Stimulated activated CD8-positive, alpha-beta memory T cell treated with anti-CD3 and anti-CD28 coated beads, Interleukin-12 subunit alpha, Interleukin-12 subunit beta, amount 100 ng/mL, for 24 hours (primary cell): ENCODE results near the gene LEPR.
A peak's percentile ranks its signal among the peaks of the same experiment; 100 is the strongest.

Experiments used
- DNase-seq: peaks from one replicate; pipeline ENCODE4 v3.0.0-alpha.2; 2020; ENCODE audit errors: extremely low read depth

Gene LEPR

DNA sequence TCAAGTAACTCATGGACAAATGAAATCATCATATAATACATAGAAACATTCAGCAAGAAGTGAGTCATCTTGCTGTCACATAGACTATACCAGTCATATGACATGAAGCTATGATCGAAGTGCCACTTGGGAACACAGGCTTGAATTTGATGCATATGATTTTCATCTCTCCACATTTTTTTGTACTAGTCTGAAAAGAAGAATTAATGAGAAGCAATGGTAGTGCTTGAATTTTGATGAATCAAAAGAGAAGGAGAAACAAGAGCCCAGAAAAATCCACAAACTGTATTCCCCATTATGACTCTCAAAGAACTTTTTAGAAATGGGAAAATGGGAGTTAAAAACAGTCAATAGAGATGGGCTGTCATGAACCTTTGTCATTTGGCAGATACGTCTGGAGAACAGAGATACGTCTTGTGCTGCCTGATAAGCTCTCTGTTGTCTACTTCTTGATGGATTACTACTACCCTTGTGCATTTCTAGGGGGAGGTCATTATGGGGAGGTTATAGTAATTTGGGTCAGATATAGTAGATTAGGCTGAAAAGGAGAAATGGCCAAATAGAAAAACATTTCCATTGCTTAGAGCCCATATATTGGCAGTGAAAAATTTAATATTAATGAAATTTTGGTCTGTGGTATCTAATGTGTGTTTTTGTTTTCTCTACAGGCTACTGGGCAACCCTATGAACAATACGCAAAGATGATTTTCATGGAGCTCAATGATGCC, 8.0 kb upstream of the LEPR start:
- no peak for DNase-seq

DNA sequence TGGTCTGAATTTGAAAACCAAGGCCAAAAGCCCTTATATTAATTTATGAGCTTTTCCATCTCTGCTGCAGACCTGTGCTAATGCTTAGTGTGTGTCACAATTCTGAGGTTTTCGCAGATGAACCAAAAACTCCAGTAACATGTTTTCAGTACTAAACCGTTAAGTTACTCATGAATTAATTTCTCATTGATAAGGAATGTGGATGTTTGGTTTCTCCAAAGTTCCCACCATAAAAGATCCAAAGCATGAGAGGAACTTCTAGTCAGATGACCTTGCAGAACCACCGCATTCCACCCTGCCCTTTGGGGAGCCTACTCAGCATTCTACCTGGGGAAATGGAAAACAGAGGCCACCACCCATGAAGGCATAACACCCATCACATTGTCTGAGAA, 7.5 kb upstream of the LEPR start:
- no peak for DNase-seq

DNA sequence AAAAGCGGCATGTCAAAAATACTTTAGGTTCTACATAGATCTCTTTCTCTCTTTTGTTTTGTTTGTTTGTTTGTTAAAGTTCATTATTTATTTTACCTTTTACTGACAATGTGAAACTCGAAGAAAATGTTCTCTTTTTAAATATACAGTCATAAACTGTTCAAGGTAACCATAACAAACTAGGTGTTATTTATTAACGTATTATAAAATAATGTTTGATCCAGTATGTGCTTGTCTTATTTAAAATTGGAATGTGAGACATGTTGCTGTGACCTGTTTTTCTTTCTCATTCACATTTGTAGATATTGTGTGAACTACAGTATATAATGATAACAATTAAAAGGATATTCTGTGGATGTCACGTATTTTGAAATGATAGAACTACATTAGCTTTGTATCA, 5.9 kb upstream of the LEPR start:
- DNase-seq, result no peak

DNA sequence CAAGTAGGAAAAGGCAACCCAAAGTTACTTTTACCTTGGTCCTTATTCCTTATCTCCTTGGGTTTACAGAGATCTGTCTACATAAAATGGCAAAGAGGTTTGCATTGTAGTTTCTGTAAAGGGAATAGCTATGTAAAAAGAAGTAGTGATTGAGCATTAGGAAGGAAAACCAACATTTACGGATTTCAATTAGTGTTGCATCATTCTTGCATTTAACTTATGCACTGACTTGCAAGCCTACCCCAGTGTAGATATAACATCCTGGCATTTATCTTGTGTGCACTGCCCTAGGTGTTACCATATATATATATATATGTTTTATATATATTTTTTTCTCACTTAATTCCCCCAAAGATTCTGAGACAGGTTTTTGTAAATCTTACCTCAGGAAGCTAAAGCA, 3.7 kb upstream of the LEPR start:
- no peak for DNase-seq

DNA sequence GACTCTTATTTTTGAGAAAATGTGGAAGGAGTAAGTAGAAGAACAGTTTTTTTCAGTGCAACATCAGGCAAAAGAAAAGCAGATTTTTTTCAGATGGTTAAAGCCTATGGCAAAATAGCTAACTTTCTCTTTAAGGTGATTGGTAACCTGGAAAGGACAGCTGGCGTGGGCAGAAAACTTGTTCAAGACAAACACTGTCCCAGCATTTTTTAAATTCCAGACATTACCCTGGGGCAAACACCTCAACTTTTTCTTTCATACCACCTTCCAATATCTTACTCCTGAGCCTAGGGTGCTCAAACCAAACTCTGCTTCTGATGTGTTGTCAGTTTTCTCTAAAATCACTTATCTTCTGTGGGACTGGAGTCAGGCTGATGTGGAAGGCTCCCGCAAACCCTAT, 2.7 kb upstream of the LEPR start:
- DNase-seq, result no peak

DNA sequence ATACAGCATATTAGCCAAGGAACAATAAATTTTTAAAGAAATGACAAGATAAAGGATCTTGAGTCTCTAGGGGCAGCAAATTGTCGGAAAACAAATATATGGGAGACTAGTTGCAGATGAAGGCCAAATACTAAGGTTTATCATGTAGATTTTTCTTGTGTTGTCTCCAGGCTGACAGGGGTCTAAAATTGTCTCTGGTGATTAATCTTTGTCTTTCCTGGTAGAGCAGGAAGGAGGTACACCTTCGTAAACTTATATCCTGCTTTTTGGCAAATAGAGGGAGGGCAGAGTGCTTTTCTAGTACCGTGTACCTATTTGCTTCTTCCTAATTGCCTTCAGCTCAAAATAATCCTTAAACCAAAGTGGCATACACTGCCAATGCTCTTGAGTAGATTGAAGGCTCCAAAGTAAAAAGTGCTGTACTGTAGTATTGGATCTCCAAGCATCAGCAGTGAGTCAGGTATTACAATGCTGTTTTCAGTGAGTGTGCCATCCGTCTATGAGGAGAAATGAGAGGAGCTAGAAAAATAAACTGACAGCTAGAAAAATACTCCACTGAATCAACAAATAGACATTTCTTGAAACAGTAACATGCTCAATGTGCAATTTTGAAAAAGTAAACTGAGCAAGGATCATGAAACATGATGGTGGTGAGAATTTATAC, 1.8 kb upstream of the LEPR start:
- no peak for DNase-seq

DNA sequence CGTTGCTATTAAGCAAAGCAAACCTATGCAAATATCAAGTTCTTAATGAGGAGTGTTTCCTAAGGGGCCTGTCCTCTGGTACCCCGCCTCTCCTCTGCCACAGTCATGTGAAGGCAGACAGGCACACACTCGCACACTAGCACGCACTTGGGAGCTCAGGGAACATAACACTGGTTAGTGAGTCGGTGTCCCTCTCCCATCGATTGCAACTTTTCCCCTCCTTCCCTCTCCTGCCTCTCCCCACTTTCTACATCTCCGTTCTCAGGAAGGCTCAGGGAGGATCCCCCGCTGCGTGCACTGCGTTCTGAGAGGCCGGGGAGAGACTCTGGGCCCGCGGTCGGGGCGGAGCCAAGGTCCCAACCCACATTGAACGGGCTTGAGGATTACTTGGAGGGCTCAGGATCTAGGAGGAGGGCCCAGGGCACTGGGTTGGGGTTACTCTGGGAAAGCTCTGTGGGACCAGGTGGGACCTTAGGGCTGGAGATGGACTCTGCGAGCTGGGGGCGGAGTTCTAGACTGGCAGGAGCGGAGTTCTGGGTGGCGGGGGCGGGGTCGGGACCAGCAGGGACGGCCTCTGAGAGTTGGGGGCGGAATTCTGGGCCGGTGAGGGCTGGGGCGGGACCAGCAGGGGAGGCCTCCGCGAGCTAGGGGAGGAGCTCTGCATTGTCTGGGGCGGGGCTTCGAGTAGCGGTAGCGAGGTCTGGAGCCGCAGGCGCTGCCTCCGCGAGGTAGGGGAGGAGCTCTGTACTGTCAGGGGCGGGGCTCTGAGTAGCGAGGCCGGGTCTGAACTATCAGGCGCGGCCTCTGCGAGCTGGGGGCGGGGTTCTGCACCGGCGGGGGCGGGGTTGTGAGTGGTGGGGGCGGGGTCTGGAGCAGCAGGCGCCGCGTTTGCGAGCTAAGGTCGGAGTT, 533 bp upstream of the LEPR start:
- peak; percentile 94 for DNase-seq

DNA sequence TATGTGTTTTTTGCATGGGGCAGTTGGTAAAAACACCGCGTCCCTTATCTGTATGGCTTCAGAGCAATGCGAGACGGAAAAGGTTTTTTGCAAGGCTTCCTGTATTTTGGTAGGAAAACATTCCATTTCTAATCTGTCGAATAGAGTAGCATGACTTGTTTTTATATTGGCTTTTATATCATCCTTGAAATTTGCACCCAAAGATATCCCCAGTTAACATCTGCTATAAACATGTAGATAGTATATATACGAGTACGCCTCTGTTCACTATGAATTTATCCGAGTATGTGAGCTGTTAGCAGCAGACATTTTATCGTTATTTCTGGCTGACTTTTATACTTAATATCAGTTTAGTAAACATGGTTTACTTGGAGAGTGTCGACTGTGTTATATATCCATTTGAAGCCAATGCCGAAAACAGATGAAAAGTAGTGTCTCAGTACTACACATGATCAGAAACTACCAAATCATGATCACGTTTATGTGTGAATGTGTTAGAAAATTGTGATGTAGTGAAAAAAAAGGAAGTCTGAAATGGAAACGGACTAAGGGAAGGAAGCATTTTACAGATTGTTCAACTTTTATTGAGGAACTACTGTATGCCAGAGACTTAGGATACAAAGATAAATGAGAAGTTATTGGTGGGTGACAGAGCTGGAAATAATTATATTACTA, 1.0 kb downstream of the LEPR start:
- DNase-seq, result no peak

DNA sequence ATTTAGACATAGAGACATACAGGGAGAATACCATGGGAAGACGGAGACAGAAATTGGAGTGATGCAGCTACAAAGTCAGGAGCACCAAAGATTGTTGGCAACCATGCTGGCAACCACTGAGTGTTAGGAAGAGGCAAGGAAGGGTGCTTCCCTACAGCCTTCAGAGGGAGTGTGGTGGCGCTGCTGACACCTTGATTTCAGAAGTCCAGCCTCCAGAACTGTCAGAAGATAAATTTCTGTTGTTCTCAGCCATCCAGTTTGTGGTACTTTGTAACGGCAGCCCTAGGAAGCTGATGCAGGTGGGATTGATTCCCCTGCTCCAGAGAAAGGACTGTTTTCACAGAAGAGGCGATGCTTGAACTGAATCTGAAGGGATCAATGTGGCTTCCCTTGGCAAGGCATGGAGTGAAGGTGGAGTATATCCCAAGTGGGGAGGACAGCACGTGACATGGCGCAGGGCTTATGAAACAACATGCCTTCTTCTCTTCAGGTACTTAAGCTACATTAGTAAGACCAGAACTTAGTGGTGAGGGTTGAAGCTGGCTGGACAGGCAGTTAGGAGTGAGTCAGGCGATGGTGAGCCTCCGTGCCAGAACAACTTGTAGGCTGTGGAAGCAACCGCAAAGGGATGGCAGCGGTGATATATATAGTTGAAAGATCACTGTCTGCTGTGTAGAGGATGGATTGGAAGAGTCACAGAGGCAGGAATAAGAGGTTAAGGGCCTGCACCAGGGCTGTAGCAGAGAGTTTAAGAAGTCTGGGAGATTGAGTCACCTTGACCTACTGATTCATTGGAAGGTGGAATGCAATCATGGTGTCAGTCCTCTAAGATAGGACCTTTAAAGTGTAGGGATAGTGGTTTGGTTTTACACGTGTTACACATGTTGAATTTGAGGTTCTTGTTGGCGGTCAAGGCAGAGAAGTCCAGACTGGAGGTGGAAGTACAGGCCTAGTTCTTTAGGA, 2.1 kb downstream of the LEPR start:
- no peak for DNase-seq

DNA sequence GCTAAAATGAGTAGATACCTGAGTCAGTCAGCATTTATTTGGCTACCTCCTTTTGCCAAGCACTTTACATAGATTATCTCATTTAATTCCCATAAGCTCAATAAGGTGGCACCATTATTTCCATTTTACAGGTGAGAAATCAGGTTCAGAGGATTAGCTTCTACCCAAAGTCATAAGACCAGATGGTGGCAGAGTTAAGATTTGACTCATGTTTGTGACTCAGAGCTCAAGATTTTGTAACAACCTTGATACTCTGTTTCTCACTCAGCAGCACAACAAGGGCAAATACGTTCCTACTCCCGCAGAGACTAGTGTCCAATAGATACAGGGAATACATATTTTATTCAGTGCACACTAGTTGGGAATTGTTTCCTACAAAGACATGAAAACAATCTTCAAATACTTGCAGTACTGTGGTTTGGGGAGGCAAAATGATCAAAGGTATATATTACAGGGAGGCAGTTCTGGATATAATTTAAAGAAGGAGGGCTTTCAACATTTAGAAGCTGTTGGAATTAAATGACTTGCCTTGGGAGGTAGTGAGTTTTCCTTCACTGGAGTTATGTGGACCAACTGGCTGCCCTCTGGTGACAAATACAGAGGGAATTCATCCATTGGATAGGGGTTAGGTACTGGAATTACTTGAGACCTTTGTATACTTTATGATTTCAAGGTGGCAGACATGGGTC, 3.6 kb downstream of the LEPR start:
- DNase-seq, result no peak

DNA sequence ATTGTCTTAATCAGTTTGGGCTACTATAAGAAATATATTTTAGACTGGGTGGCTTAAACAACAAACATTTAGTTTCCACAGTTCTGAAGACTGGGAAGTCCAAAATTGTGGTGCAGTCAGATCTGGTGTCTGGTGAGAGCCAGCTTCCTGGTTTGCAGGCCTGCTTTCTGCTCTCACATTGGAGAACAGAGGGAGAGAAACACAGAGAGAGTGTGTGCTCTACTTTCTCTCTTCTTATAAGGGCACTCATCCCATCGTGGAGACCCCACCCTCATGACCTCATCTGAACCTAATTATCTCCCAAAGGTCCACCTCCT, 4.1 kb downstream of the LEPR start:
- no peak for DNase-seq

DNA sequence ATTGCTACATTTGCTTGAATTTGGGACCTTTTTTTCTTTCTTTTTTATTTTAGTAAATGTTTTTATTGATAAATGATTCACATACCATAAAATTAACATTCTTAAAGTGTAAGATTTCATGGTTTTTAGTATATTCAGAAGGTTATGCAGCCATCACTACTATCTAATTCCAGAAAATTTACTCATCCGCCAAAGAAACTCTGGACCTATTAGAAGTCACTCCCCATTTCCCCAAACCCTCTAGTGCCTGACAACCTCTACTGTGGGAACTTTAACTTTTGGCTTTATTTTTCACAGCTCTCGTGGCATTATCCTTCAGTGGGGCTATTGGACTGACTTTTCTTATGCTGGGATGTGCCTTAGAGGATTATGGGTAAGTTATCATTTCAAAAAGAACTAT, 4.5 kb downstream of the LEPR start:
- DNase-seq, result no peak

DNA sequence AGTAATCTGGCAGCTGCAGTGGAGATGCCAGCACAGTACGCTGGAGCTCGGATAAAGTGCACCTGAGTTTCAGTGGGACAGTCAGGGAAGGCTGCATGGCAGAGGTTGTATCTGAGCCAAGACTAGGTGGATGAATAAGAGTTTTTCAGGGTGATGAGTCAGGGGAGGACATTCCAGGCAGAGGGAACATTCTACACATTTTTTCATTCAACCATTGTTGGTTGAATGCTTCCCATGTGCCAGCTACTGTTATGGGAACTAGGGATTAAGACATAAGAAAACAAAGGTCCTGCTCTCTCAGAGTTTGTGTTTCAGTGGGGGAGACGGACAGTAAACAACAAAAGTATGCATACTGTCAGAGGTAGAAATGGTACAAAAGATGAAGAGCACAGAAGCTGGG, 5.2 kb downstream of the LEPR start:
- DNase-seq, result no peak

DNA sequence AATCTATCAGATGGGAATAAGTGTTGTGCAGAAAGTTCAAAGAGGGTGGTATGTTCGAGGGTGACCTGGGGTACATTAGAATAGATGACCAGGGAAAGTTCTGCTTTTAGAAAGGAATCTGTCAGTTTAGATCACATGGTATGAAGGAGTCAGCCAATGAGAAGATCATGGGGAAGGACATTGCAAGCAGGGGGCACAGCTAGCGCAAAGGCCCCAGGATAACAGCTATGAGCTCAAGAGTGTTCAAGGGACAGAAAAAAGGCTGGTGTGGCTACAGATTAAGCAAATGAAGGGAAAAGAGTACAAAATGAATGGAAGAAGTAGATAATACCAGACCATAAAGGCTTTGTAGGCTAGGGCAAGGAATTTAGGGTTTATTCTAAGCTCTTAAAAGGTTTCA, 8.6 kb downstream of the LEPR start:
- no peak for DNase-seq

DNA sequence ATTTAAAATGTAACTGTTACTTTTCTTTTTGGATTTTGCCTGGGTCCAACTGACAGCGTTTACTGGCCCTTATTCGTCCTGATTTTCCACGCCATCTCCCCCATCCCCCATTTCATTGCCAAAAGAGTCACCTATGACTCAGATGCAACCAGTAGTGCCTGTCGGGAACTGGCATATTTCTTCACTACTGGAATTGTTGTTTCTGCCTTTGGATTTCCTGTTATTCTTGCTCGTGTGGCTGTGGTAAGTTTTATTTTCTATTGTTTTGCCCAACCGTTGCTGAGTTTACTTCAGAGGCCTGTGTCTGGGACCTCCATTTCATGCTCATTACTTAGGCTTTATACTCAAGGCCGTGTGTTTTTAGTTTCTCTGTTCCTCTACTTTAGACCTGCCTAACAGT, 9.3 kb downstream of the LEPR start:
- no peak for DNase-seq

DNA sequence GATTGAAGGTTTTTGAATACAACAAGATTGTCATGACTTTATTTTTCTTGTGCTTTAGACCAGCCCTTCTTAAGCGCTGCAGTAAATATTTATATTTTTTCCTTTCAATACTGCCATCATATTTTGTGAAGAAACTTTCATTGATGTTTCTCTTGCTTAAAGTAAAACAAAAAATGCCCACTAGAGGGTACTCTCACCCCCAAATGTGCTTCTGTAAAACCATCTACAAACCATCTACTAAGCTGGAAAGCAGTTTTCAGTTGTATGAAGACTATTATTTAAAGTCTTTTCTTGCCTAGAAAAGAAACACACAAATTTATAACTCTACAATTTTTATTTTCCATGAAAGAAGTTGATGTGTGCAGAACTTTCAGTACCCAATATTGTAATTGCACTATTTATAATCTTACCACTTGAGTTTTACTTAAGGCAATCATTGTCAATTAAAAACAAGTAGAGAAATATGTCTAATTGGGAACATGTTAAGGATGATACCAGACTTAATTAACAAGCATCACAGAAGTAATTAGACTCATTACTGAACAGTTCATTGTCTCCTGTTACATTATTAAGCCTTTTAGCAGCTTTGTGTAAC, 10.7 kb downstream of the LEPR start:
- DNase-seq, result no peak

DNA sequence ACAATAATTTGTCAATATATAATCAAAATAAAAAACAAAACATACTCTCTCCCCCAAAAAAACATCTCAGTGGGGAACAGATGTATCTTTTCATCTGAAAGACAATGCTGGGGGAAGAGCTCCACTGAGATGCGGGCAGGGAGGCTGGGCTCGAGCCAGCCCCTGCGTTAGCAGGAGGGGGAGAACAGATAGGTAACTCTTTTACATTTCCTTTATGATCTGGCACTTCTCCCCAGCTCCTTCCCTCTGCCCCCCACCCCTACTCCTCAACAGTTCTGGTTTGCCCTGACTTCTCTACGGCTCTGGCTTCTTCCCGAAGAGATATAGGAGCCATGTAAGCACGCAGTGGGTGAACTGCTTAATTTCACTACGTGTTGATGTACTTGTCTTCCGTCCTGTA, 12.4 kb downstream of the LEPR start:
- DNase-seq, result no peak

DNA sequence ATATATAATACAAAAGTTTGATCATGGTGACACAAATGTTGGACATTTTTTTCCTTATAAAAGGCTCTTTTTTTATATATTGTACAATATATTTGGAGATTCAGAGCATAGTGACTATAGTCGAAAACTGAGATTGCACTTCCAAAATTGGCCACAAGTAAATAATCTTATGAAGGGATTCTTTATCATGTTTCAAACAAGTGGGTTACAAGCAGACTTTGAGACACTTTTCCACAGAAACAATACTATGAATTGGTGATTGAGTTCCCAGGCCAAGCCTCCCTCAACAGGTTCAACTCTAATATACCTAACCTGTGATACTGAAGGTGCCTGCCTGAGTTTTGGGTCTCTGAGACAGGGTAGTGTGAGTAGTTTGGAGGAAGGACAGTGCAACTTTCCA, 13.8 kb downstream of the LEPR start:
- no peak for DNase-seq

DNA sequence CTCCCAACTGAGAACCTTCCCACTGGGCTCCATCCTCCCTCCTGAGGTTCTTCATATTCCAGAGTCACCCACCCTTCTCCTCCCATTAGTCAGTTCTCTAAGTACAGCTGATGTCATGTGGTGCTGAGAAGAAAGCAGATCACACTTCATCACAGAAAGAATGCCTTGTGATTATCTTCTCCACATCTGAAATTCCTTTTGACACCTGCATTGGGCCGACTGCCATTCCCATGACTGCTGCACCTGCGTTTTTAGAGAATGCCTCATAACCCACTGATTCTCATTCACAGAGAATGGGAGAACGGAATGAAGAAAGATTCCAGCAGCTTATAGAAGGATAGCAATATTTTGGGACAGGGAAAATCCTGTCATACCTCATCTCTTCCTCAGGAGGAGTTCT, 14.3 kb downstream of the LEPR start:
- no peak for DNase-seq

DNA sequence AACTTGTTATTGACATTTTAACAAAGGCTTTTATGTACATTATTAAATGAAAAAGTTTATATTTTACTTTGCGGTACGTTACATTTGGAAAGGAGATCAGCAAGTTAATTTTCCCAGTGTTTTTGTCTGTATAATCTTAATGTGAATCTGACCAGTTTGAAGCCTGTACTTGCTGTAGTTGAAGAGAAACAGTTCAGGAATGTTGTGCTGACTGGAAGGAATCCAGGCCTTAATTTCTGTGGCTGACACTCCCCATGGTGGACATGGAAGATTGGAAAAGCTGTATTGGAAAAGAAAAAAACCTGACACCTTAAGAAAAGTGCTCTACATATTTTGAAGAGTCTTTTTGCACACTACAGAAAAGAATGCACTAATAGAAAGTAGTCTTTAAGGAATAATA, 15.5 kb downstream of the LEPR start:
- no peak for DNase-seq
